PC-9 (cell line): ENCODE data around the gene KCNJ6. TPM values are rescaled to one million over a fixed set of nuclear protein-coding genes. Genes with fewer than 3 reads are reported as not detected.
"Not testable (repeated sequence)": the region's sequence is repeated elsewhere in the genome, so short reads cannot be mapped to it uniquely, and the experiment has no call there.

Source experiments
- BruUV-seq: library from RNA; stranded (reverse); fragments of 400-500 nt; replicated peaks from 2 replicates; lab custom pipeline; 2021; lab: Mats Ljungman, UMichigan
- CTCF ChIA-PET: fragments of 300-600 bp; sonication (Branson Sonifier 250); formaldehyde crosslinking; loops from one replicate; lab custom pipeline; 2022; ENCODE audit warnings: antibody characterized with exemption; lab: Charles Lee
- POLR2A ChIA-PET: fragments of 300-600 bp; sonication (Branson Sonifier 250); formaldehyde crosslinking; loops from one replicate; lab custom pipeline; 2022; ENCODE audit warnings: antibody characterized with exemption; ENCODE audit not compliant: unreplicated experiment; lab: Charles Lee
- DNase-seq, 2 experiments: peaks; one replicate each; pipeline versions ENCODE4 v3.0.0 to v3.0.0-alpha.2; 2015 to 2022; ENCODE audit warnings: mixed read lengths in 1 of 2
- H2AFZ ChIP-seq: fragments of 200-600 bp; sonication (generic); 2 replicates; pipeline ENCODE4 v1.8.1; 2017; ENCODE audit warnings: antibody characterized with exemption
- H3F3A ChIP-seq: fragments of 200-600 bp; sonication (generic); 2 replicates; pipeline ENCODE4 v1.8.1; 2017; ENCODE audit warnings: antibody characterized with exemption, mild to moderate bottlenecking, low read depth; ENCODE audit not compliant: insufficient read depth
- H3K27ac ChIP-seq: fragments of 200-600 bp; sonication (generic); 2 replicates; pipeline ENCODE4 v1.6.1; 2016; ENCODE audit warnings: mixed run types
- H3K27me3 ChIP-seq: fragments of 200-600 bp; sonication (generic); 2 replicates; pipeline ENCODE4 v1.6.1; 2016; ENCODE audit warnings: low read depth, mixed run types; ENCODE audit not compliant: insufficient read depth
- H3K36me3 ChIP-seq: fragments of 200-600 bp; sonication (generic); 2 replicates; pipeline ENCODE4 v1.6.1; 2016; ENCODE audit warnings: low read depth, mixed run types
- H3K4me1 ChIP-seq: fragments of 200-600 bp; sonication (generic); replicated peaks from 2 replicates; pipeline ENCODE4 v1.6.1; 2016; ENCODE audit warnings: mixed run types; ENCODE audit not compliant: insufficient read depth
- H3K4me2 ChIP-seq: fragments of 200-600 bp; sonication (generic); 2 replicates; pipeline ENCODE4 v1.6.1; 2017; ENCODE audit warnings: mixed run types
- H3K4me3 ChIP-seq: fragments of 200-600 bp; sonication (generic); 2 replicates; pipeline ENCODE4 v1.6.1; 2016; ENCODE audit warnings: mixed run types
- H3K79me2 ChIP-seq: fragments of 200-600 bp; sonication (generic); 2 replicates; pipeline ENCODE4 v1.6.1; 2017; ENCODE audit warnings: low read depth, mixed run types
- H3K9me2 ChIP-seq: fragments of 200-600 bp; sonication (generic); 2 replicates; pipeline ENCODE4 v1.8.1; 2017; ENCODE audit warnings: mild to moderate bottlenecking; ENCODE audit not compliant: insufficient read depth
- H3K9me3 ChIP-seq: fragments of 200-600 bp; sonication (generic); 2 replicates; pipeline ENCODE4 v1.8.1; 2016; ENCODE audit warnings: low read depth; ENCODE audit not compliant: insufficient read depth
- H4K20me1 ChIP-seq: fragments of 200-600 bp; sonication (generic); 2 replicates; pipeline ENCODE4 v1.8.1; 2017; ENCODE audit not compliant: insufficient read depth
- EZH2 ChIP-seq: fragments of 200-600 bp; sonication (generic); IDR thresholded peaks from 2 replicates; pipeline ENCODE4 v1.8.0; 2017; ENCODE audit warnings: antibody characterized with exemption, low read depth
- intact Hi-C: fragments of 100-400 bp; cut with micrococcal nuclease; formaldehyde crosslinking; loops from one replicate; pipeline ENCODE4 v1.10.0; 2022; ENCODE audit not compliant: unreplicated experiment
- total RNA-seq: library from RNA; stranded (reverse); gene quantifications from 2 replicates; pipeline ENCODE4 v1.2.3, GENCODE V29; 2021
- TF ChIP-seq, protein P1 (sequence below): fragments of 200-600 bp; sonication (generic); conservative IDR thresholded peaks from 2 replicates; pipeline ENCODE4 v1.6.1; 2017; ENCODE audit warnings: mixed run types, antibody characterized with exemption, mild to moderate bottlenecking, moderate library complexity

Gene KCNJ6
- total RNA-seq, 1 experiment from 2014 or later: not detected

DNA sequence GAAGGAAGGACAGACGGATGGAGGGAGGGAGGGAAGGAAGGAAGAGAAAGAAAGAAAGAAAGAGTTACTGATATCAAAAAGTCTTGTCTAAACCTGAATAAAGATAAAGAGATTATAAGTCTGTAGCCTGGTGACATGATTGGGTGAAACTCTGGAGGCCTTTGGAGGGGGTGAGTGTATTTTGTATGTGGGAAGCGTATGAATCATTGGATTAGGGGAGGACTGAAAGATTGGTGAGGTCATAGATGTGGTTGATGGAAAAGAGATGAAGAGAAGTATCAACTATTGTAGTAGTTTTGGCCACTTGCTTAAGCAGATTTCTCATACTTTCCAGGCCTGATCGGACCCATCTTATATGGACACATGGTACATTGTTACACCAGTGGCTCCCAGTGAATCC is 11.5 kb upstream of the KCNJ6 start:
- Histone ChIP-seq H3K9me2 (no peaks in the 10 kb centered on the region), H3K4me2 (no peak overlapping the region), H3F3A (no peaks in the 10 kb centered on the region), H3K27ac (no peak overlapping the region), H4K20me1 (no peaks in the 10 kb centered on the region), H3K9me3 (no peaks in the 10 kb centered on the region), H2AFZ (no peak overlapping the region), H3K79me2 (no peaks in the 10 kb centered on the region), H3K36me3 (no peaks in the 10 kb centered on the region), H3K27me3 (no peaks in the 10 kb centered on the region), H3K4me3 (no peak overlapping the region), H3K4me1 (no peaks in the 10 kb centered on the region)
- no TSS peak for BruUV-seq
- intact Hi-C loops: no loop called here
- ChIA-PET CTCF (no interaction called here), POLR2A (no interaction called here)
- DNase-seq: no peak
- TF ChIP-seq, protein P1, sequence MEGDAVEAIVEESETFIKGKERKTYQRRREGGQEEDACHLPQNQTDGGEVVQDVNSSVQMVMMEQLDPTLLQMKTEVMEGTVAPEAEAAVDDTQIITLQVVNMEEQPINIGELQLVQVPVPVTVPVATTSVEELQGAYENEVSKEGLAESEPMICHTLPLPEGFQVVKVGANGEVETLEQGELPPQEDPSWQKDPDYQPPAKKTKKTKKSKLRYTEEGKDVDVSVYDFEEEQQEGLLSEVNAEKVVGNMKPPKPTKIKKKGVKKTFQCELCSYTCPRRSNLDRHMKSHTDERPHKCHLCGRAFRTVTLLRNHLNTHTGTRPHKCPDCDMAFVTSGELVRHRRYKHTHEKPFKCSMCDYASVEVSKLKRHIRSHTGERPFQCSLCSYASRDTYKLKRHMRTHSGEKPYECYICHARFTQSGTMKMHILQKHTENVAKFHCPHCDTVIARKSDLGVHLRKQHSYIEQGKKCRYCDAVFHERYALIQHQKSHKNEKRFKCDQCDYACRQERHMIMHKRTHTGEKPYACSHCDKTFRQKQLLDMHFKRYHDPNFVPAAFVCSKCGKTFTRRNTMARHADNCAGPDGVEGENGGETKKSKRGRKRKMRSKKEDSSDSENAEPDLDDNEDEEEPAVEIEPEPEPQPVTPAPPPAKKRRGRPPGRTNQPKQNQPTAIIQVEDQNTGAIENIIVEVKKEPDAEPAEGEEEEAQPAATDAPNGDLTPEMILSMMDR: no peak
- no peak for TF ChIP-seq EZH2

DNA sequence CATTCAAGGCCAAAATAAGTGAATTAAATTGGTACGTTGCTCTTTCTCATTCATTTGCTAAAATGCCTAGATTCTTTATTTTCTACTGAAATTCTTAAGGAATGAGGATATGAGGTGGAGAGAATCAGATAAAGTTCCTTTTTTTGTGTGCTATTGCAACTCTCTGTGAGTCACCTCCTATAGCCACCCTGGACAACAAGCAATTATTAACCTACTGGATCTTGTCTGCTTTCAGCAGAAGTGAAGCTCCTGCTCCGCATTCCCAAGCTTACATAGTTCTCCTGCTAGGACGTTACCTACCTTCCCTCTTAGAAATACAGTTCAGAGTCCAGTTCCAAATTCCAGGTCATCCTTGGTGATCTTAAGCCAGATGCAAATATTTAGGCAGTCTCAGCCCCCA is 4.8 kb upstream of the KCNJ6 start:
- Histone ChIP-seq H3K27me3 (0 out of 2 replicates have a peak, but pooled peaks cover 4% of the 10 kb centered on the region), H4K20me1 (no peaks in the 10 kb centered on the region), H3K27ac (no peak overlapping the region), H3K9me2 (no peaks in the 10 kb centered on the region), H3K79me2 (no peaks in the 10 kb centered on the region), H3K4me3 (no peak overlapping the region), H3K4me1 (no peaks in the 10 kb centered on the region), H3K36me3 (no peaks in the 10 kb centered on the region), H2AFZ (no peak overlapping the region), H3F3A (no peaks in the 10 kb centered on the region), H3K9me3 (no peaks in the 10 kb centered on the region), H3K4me2 (no peak overlapping the region)
- no TSS peak for BruUV-seq
- ChIA-PET CTCF (no interaction called here), POLR2A (no interaction called here)
- intact Hi-C loops: no loop called here
- no peak for DNase-seq
- no peak for TF ChIP-seq EZH2
- TF ChIP-seq, protein P1: no peak

GRCh38 chr21:37920302-37920701 is 4.0 kb upstream of the KCNJ6 start:
- H3K4me1 ChIP-seq, H3F3A ChIP-seq, DNase-seq, H3K4me3 ChIP-seq, H3K4me2 ChIP-seq, H3K36me3 ChIP-seq, CTCF ChIA-PET, BruUV-seq, H2AFZ ChIP-seq, H3K9me3 ChIP-seq, POLR2A ChIA-PET, intact Hi-C loops, H3K9me2 ChIP-seq, H3K79me2 ChIP-seq, H3K27ac ChIP-seq, H3K27me3 ChIP-seq, H4K20me1 ChIP-seq: not testable (repeated sequence)

DNA sequence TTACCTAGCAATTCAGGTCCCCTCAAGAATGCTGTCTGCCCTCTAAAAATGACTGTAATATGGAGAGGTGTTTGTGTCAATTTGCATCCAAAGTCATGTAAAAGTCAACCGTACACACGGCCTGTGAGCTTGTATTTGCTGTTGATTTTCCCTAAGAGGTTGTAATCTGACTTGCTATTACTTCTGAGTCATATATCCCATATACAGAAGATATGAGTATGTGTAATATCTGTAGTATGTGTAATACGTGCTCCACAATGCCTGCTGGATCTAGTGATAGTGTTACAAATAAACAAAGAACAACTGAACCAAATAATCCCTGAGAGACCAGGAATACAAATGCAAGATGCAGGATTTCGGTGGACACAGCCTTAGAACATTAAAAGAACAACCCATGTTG is 1.4 kb upstream of the KCNJ6 start:
- Histone ChIP-seq H3K27me3 (0 out of 2 replicates have a peak, but pooled peaks cover 4% of the 10 kb centered on the region), H3F3A (no peaks in the 10 kb centered on the region), H3K27ac (no peak overlapping the region), H3K4me3 (no peak overlapping the region), H4K20me1 (no peaks in the 10 kb centered on the region), H3K9me3 (no peaks in the 10 kb centered on the region), H3K9me2 (no peaks in the 10 kb centered on the region), H2AFZ (no peak overlapping the region), H3K4me1 (no peaks in the 10 kb centered on the region), H3K36me3 (no peaks in the 10 kb centered on the region), H3K79me2 (no peaks in the 10 kb centered on the region), H3K4me2 (no peak overlapping the region)
- CTCF ChIA-PET: no interaction called here
- POLR2A ChIA-PET: no interaction called here
- no peak for DNase-seq
- no TSS peak for BruUV-seq
- intact Hi-C loops: no loop called here
- TF ChIP-seq, protein P1: no peak
- no peak for TF ChIP-seq EZH2
